Thyroid gland (tissue), 4 donors: ENCODE data around the gene DSTN.

ENCODE experiments used
- POLR2A ChIP-seq, 2 donors: fragments of 450-650 bp; IDR thresholded peaks; one replicate each; pipeline ENCODE4 v1.6.1; 2017; ENCODE audit warnings: antibody characterized with exemption in 2 of 2, mild to moderate bottlenecking in 2 of 2, moderate library complexity in 1 of 2
- TF ChIP-seq, protein P1 (sequence below), 6 experiments: fragments of 200-600 bp in 3 of 6; fragments of 450-650 bp in 3 of 6; sonication (generic) in 3 of 6; IDR thresholded peaks; one replicate each; pipeline ENCODE4 v1.5.1; 2016 to 2019; ENCODE audit warnings: antibody characterized with exemption in 6 of 6, mild to moderate bottlenecking in 2 of 6, inconsistent platforms in 1 of 6, moderate library complexity in 1 of 6

DNA sequence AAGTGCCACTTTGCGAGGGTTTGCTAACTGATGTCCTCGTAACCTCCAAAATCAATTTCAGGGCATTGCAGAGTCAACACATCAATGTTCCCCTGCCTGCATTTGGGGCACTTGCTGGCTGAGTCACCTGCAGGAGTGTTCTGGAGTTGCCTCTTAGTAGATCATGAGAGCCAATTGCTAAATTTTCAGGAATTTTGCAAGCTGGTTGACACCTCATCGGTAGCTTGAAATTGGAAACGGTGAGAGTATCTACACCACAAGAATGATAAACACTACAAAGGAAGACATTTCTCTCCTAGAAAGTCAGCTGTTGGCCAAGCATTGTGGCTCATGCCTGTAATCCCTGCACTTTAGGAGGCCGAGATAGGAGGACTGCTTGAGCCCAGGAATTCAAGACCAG lies 27.9 kb upstream of the DSTN start:
- TF ChIP-seq, protein P1, sequence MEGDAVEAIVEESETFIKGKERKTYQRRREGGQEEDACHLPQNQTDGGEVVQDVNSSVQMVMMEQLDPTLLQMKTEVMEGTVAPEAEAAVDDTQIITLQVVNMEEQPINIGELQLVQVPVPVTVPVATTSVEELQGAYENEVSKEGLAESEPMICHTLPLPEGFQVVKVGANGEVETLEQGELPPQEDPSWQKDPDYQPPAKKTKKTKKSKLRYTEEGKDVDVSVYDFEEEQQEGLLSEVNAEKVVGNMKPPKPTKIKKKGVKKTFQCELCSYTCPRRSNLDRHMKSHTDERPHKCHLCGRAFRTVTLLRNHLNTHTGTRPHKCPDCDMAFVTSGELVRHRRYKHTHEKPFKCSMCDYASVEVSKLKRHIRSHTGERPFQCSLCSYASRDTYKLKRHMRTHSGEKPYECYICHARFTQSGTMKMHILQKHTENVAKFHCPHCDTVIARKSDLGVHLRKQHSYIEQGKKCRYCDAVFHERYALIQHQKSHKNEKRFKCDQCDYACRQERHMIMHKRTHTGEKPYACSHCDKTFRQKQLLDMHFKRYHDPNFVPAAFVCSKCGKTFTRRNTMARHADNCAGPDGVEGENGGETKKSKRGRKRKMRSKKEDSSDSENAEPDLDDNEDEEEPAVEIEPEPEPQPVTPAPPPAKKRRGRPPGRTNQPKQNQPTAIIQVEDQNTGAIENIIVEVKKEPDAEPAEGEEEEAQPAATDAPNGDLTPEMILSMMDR (IDR thresholded peaks at IDR 0.05), result no peak
- no peak for TF ChIP-seq POLR2A (IDR thresholded peaks at IDR 0.05)
